GM23248 (cell line): ENCODE data around the gene CGNL1.

Experiments used
- EZH2 ChIP-seq: fragments of 200-600 bp; sonication (generic); IDR thresholded peaks from 2 replicates; pipeline ENCODE4 v1.6.1; 2018; ENCODE audit warnings: antibody characterized with exemption, mild to moderate bottlenecking; ENCODE audit not compliant: insufficient read depth, poor library complexity, severe bottlenecking
- EZH2phosphoT487 ChIP-seq: fragments of 200-600 bp; sonication (generic); IDR thresholded peaks from 2 replicates; pipeline ENCODE4 v1.6.1; 2018; ENCODE audit warnings: antibody characterized with exemption, moderate library complexity, mild to moderate bottlenecking, low read depth; ENCODE audit not compliant: insufficient read depth

DNA sequence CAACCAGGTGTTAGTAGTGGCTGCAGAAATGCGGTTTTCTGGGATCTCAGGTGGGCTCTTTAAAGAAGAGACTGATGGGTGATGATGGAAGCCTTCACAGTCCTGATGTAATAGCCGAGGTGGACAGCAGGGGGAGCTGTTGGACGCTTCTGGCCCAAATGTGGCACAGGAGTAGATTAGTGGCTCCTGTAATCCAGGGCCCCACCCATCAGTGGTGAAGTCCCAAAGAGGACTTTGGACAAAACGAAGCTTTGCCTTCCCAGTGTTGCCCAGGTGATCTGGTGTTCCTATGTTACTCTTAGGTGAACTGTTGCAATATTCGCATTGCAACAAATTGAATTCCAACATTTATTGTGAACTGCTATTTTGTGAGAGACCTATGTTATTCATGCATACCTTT is 183.6 kb downstream of the CGNL1 start:
- TF ChIP-seq EZH2 (no peak), EZH2phosphoT487 (no peak)
